Natural killer cell (primary cell): Measurements from ENCODE around the gene TGFBR1. TPM values are rescaled to one million over a fixed set of nuclear protein-coding genes. Genes with fewer than 3 reads are reported as not detected.

Experiments used
- ATAC-seq, 3 donors: fragments of 150-1000 bp in 2 of 3; fragments of 200-7000 bp in 1 of 3; cut with Tn5 transposase; 1 replicate in 1 of 3; 2 replicates in 2 of 3; pipeline ENCODE4 v1.10.0; 2021; ENCODE audit warnings: mild to moderate bottlenecking in 2 of 3, moderate library complexity in 2 of 3
- DNase-seq, 2 donors: peaks; one replicate each; pipeline versions ENCODE4 v3.0.0 to v3.0.0-alpha.2; 2013 to 2021; ENCODE audit warnings: mixed read lengths in 1 of 2
- H3K27ac ChIP-seq: one replicate; pipeline ENCODE4 v1.5.1; 2013; ENCODE audit warnings: mild to moderate bottlenecking, low read length
- H3K27me3 ChIP-seq: one replicate; pipeline ENCODE4 v1.6.1; 2013; ENCODE audit warnings: low read length; ENCODE audit not compliant: control insufficient read depth, insufficient read depth
- H3K36me3 ChIP-seq: one replicate; pipeline ENCODE4 v1.6.1; 2013; ENCODE audit warnings: low read length; ENCODE audit not compliant: control insufficient read depth, insufficient read depth
- H3K4me1 ChIP-seq: one replicate; pipeline ENCODE4 v1.6.1; 2013; ENCODE audit warnings: low read length; ENCODE audit not compliant: control insufficient read depth, insufficient read depth
- H3K4me3 ChIP-seq: one replicate; pipeline ENCODE4 v1.5.1; 2013; ENCODE audit warnings: low read length
- H3K9me3 ChIP-seq: one replicate; pipeline ENCODE4 v1.6.1; 2013; ENCODE audit warnings: low read length; ENCODE audit not compliant: control insufficient read depth, insufficient read depth
- H3K27ac Mint-ChIP-seq, 2 donors: one replicate each; pipeline ENCODE4 v1.8.0; 2022; ENCODE audit warnings: mild to moderate bottlenecking in 2 of 2, mixed read lengths in 2 of 2, moderate library complexity in 1 of 2
- H3K27me3 Mint-ChIP-seq, 2 donors: one replicate each; pipeline ENCODE4 v1.8.0; 2022; ENCODE audit warnings: low read depth in 2 of 2, mixed read lengths in 2 of 2
- H3K36me3 Mint-ChIP-seq: one replicate; pipeline ENCODE4 v1.8.0; 2022; ENCODE audit warnings: mixed read lengths
- H3K4me1 Mint-ChIP-seq, 2 donors: one replicate each; pipeline ENCODE4 v1.8.0; 2022; ENCODE audit warnings: mixed read lengths in 2 of 2
- H3K4me3 Mint-ChIP-seq: one replicate; pipeline ENCODE4 v1.8.0; 2022; ENCODE audit warnings: mild to moderate bottlenecking, moderate library complexity, mixed read lengths
- H3K9me3 Mint-ChIP-seq, 2 donors: one replicate each; pipeline ENCODE4 v1.8.0; 2022; ENCODE audit warnings: mixed read lengths in 2 of 2
- WGBS: methylation state at CpG from one replicate; pipeline ENCODE4 v1.1.7; 2013; ENCODE audit warnings: missing lambda C conversion rate; ENCODE audit not compliant: insufficient coverage; 5-methylcytosine and 5-hydroxymethylcytosine counted together
- intact Hi-C: fragments of 100-400 bp; cut with micrococcal nuclease; formaldehyde crosslinking; loops from one replicate; pipeline ENCODE4 v1.14.2; 2022
- total RNA-seq, 4 donors: library from RNA; stranded (reverse); fragments of 120-200 nt in 1 of 4; gene quantifications; one replicate each; pipeline versions ENCODE4 v1.2.3 to v1.2.4, GENCODE V29; 2013 to 2022
- TF ChIP-seq, protein P1 (sequence below): fragments of 200-600 bp; IDR thresholded peaks from one replicate; pipeline ENCODE4 v1.8.0; 2022; ENCODE audit warnings: antibody characterized with exemption

The TGFBR1 gene
- total RNA-seq, 3 donors from 2014 or later (not counting 1 experiment from before 2014, with no cell fraction given), result 78.0 to 120 (median 113) TPM

DNA sequence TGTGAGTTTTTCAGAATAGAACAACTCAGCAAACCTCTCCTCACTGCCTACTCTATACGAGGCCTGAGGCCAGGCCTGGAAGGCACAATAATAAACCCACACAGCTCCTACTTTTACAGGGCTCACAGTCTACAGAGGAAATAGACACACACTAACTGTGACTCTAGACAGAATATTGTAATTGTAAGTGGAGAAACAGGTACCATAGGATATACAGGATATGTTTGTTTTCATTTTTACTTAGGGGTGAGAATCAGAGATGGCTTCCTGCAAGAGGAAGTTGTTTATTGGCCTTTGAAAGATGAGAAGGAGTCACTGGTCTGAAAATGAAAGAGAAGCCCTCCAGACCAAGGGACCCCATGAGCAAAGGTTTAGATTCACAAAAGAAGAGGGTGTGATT lies 35.8 kb upstream of the TGFBR1 start:
- intact Hi-C loops, result no loop called here
- Mint-ChIP-seq H3K27ac (peak overlapping the region; percentile 78 to 86), H3K27me3 (no peaks in the 10 kb centered on the region), H3K4me1 (peaks cover 62 to 63% of the 10 kb centered on the region in 2 donors), H3K9me3 (no peaks in the 10 kb centered on the region), H3K4me3 (peak overlapping the region; percentile 14), H3K36me3 (no peaks in the 10 kb centered on the region)
- 50% methylated on average over 1 of the region's 1 CpG for WGBS
- no peaks in the 10 kb centered on the region for H3K27me3 ChIP-seq
- TF ChIP-seq, protein P1, sequence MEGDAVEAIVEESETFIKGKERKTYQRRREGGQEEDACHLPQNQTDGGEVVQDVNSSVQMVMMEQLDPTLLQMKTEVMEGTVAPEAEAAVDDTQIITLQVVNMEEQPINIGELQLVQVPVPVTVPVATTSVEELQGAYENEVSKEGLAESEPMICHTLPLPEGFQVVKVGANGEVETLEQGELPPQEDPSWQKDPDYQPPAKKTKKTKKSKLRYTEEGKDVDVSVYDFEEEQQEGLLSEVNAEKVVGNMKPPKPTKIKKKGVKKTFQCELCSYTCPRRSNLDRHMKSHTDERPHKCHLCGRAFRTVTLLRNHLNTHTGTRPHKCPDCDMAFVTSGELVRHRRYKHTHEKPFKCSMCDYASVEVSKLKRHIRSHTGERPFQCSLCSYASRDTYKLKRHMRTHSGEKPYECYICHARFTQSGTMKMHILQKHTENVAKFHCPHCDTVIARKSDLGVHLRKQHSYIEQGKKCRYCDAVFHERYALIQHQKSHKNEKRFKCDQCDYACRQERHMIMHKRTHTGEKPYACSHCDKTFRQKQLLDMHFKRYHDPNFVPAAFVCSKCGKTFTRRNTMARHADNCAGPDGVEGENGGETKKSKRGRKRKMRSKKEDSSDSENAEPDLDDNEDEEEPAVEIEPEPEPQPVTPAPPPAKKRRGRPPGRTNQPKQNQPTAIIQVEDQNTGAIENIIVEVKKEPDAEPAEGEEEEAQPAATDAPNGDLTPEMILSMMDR, result no peak
- peaks cover 28% of the 10 kb centered on the region for H3K4me1 ChIP-seq
- H3K36me3 ChIP-seq, result no peaks in the 10 kb centered on the region
- H3K4me3 ChIP-seq, result no peak overlapping the region
- peak overlapping the region; percentile 51 for H3K27ac ChIP-seq
- no peaks in the 10 kb centered on the region for H3K9me3 ChIP-seq
- ATAC-seq, result peak; percentile 41 to 60 (median 55)
- DNase-seq, result peak in 1 of 2 donors; percentile 15

DNA sequence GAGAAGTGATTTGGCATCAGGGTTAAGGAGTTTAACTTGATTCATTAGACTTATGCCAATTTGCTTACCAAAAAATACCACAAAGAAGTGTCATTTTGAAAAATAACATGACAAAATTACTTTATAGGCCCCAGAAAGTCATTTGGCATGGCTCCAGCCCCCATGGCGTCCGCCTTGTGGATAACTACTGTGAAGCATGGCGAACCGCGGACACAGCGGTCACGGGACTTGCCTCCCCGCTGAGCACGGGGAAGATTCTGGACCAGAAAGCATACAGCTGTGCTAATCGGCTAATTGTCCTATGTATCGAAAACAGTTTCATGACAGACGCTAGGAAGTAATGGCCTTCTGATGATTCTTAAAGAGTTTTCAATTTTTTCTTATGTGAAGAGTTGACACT lies 35.4 kb upstream of the TGFBR1 start:
- peak overlapping the region; percentile 78 to 86 for H3K27ac Mint-ChIP-seq
- 98% methylated on average over 12 of the region's 12 CpGs for WGBS
- H3K27ac ChIP-seq, result peak overlapping the region; percentile 51

DNA sequence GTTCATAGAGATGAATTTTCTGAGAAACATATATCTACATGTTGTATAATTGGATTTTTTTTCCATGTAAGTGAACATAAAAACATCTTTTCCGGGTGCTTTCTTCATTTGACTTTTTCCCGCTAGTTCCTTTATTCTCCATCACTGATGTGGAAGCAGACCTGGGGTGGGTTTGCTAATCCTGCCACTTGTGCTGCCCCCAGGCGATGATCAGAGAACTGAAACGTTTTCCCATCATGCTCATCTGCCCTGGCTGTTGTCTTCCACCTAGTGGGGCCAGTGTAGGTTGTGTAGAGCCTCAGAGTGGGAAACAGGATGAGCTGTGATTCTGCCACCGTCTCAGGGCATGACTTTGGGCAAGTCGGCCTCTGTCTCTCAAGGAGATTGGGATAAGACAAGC lies 34.2 kb upstream of the TGFBR1 start:
- peaks cover 65 to 67% of the 10 kb centered on the region in 2 donors for H3K4me1 Mint-ChIP-seq
- no peak overlapping the region for H3K4me3 ChIP-seq
- DNase-seq, result no peak

More for the DNA sequence above, 35.4 kb upstream of the TGFBR1 start:
- Histone ChIP-seq H3K9me3 (no peaks in the 10 kb centered on the region), H3K4me3 (no peak overlapping the region), H3K4me1 (peaks cover 28% of the 10 kb centered on the region), H3K27me3 (no peaks in the 10 kb centered on the region), H3K36me3 (no peaks in the 10 kb centered on the region)
- no peaks in the 10 kb centered on the region for H3K36me3 Mint-ChIP-seq
- ATAC-seq (peak in 1 of 3 donors; percentile 25), DNase-seq (no peak)
- intact Hi-C loops, result no loop called here
- H3K9me3 Mint-ChIP-seq, result no peaks in the 10 kb centered on the region
- TF ChIP-seq, protein P1, result no peak
- H3K4me3 Mint-ChIP-seq, result peak overlapping the region; percentile 14
- H3K4me1 Mint-ChIP-seq, result peaks cover 62 to 63% of the 10 kb centered on the region in 2 donors
- H3K27me3 Mint-ChIP-seq, result no peaks in the 10 kb centered on the region

More for the DNA sequence above, 34.2 kb upstream of the TGFBR1 start:
- ATAC-seq, result no peak
- Mint-ChIP-seq H3K27me3 (no peaks in the 10 kb centered on the region), H3K27ac (peak overlapping the region; percentile 78 to 86), H3K36me3 (no peaks in the 10 kb centered on the region), H3K9me3 (no peaks in the 10 kb centered on the region), H3K4me3 (no peak overlapping the region)
- Histone ChIP-seq H3K27me3 (no peaks in the 10 kb centered on the region), H3K9me3 (no peaks in the 10 kb centered on the region), H3K4me1 (peaks cover 35% of the 10 kb centered on the region), H3K27ac (no peak overlapping the region), H3K36me3 (no peaks in the 10 kb centered on the region)
- intact Hi-C loops, result no loop called here
- TF ChIP-seq, protein P1, result no peak
- WGBS, result 94% methylated on average over 6 of the region's 6 CpGs
